Smooth muscle cell of trachea (primary cell): ENCODE measurements around the gene SERPINE3. TPM values are rescaled to one million over a fixed set of nuclear protein-coding genes. Genes with fewer than 3 reads are reported as not detected.

Source experiments
- total RNA-seq: library from RNA; depleted of rRNA; stranded (reverse); fragments of >200 nt; gene quantifications from 2 replicates; pipeline ENCODE4 v1.2.1, GENCODE V29; 2014

Gene SERPINE3
- total RNA-seq: not detected in 2 replicates

DNA sequence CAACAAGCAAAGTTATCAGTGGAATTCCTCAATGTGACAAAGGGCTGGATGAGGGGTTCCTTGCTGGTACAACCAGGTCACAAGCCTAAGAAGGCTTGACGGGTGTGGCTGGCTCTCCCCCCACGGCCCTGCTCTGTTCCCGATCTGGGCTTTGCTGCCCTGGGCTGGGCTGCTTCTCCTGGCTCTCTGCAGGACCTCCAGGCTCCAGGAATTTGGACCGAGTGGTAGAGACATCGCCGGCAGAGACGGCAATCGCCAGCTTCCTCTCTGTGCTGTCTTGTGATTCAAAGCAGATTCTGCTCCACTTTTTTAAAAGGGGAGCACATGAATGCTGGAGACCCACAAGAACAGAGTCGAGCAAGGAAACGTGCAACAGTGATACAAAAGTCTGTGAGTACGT lies at the start of gene SERPINE3:
Gene SERPINE3 (plus strand): TSS at position 338 of the 400 bp plus-strand sequence. CDS start 1,401 bp downstream, outside the sequence.

Other genes starting within 250 kb of the SERPINE3 start
- gene C13orf42, start 228.4 kb upstream of the SERPINE3 start, total RNA-seq: not detected in 2 replicates
- gene FAM124A, start 117.3 kb upstream of the SERPINE3 start, total RNA-seq: 0.29 and 1.8 TPM in 2 replicates
- gene INTS6, start 113.3 kb downstream of the SERPINE3 start, total RNA-seq: 55.2 and 62.5 TPM in 2 replicates
- 7.1 and 16.1 TPM in 2 replicates for gene WDFY2, start 244.8 kb downstream of the SERPINE3 start, total RNA-seq